PC-9 (cell line): ENCODE data around the gene CLDN8.

Experiments used
- EZH2 ChIP-seq: fragments of 200-600 bp; sonication (generic); IDR thresholded peaks from 2 replicates; pipeline ENCODE4 v1.8.0; 2017; ENCODE audit warnings: antibody characterized with exemption, low read depth
- TF ChIP-seq, protein P1 (sequence below): fragments of 200-600 bp; sonication (generic); conservative IDR thresholded peaks from 2 replicates; pipeline ENCODE4 v1.6.1; 2017; ENCODE audit warnings: mixed run types, antibody characterized with exemption, mild to moderate bottlenecking, moderate library complexity

DNA sequence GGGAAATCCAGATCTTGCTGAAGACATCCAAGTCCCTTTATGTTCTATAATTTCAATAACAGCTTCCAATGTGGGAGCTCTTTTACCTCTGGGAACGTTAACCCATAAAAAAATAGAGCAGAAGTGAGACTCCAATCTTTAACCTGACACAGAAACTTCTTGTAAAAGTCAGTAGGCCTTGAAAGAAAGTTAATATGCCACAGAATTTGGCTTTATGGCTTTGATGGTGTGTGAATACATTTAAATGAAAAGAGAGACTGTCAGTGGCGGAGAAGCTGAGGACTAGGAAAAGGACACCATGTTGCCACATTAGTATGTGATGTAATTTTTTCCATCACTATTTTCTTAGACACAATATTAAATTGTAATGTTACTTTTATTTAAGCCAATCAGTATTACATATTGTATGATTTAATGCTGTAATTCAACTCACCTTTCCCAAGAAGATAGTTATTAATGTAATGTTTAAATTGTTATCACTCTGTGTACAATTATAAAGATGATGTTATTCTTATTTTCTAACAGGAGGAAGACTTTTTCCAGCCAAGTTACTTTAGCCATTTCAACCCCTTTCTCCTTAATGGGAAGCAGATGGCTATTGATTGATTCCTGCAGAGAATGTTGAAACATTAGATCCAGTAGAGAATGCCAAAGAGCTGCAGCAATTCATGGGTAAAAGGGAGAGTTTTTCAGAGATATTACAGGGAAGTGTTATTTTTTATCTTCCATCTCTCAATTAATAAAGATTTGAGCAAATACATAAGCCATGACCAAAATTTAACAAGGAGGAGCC, 17.5 kb upstream of the CLDN8 start:
- TF ChIP-seq, protein P1, sequence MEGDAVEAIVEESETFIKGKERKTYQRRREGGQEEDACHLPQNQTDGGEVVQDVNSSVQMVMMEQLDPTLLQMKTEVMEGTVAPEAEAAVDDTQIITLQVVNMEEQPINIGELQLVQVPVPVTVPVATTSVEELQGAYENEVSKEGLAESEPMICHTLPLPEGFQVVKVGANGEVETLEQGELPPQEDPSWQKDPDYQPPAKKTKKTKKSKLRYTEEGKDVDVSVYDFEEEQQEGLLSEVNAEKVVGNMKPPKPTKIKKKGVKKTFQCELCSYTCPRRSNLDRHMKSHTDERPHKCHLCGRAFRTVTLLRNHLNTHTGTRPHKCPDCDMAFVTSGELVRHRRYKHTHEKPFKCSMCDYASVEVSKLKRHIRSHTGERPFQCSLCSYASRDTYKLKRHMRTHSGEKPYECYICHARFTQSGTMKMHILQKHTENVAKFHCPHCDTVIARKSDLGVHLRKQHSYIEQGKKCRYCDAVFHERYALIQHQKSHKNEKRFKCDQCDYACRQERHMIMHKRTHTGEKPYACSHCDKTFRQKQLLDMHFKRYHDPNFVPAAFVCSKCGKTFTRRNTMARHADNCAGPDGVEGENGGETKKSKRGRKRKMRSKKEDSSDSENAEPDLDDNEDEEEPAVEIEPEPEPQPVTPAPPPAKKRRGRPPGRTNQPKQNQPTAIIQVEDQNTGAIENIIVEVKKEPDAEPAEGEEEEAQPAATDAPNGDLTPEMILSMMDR: no peak
- no peak for TF ChIP-seq EZH2
